ENCODE measurements around the gene IRAK4.

IRAK4 gene

DNA sequence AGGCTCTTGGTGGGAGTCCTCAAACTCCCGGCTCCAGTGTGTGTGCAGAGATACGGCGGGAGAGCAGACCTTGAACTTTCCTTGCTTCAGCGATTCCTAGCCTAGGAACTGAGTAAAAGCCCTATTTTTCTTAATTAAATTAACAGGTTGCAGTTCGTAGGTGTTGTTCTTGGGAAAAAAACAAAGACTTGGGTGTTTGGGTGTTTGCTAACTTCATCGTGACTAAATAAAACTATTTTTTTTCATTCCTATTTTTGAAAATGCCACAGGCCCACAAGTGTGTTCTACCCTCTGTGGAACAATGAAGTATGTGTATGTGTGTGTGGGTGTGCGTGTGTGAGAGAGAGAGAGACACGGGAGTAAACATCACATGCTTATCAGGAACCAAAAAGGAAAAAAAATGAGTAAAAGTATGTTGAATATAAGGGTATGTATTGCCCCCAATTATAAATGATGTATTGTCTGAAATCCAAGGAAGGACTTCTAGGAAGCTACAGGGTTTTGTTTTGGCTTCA lies 77.8 kb downstream of the IRAK4 start:
- peak; percentile 18 for DNase-seq (ENCODE audit: low spot score)
